ENCODE results near the gene PEX14.

- TF ChIP-seq CTCF (IDR thresholded peaks at IDR 0.05 in 2 of 3, conservative IDR thresholded peaks at IDR 0.05 in 1 of 3; ENCODE audit: borderline replicate concordance in 1 of 3, insufficient read depth in 1 of 3, low read depth in 2 of 3, low read length in 2 of 3) (no peak), REST (IDR thresholded peaks at IDR 0.05; ENCODE audit: low read depth) (no peak), ZNF274 (IDR thresholded peaks at IDR 0.05; ENCODE audit: low read depth, low read length) (no peak), TCF7L2 (IDR thresholded peaks at IDR 0.05; ENCODE audit: borderline replicate concordance, extremely low read depth, insufficient read depth, insufficient read length) (no peak), MAX (IDR thresholded peaks at IDR 0.05) (no peak), RAD21 (IDR thresholded peaks at IDR 0.05; ENCODE audit: low read depth) (no peak), ZFX (IDR thresholded peaks at IDR 0.05) (no peak), CEBPB (IDR thresholded peaks at IDR 0.05; ENCODE audit: low read depth) (no peak), ATF3 (IDR thresholded peaks at IDR 0.05) (no peak), POLR2AphosphoS5 (IDR thresholded peaks at IDR 0.05; ENCODE audit: low read depth, low read length) (no peak)
These were observed 116.3 kb downstream of the PEX14 start for GRCh38 chr1:10591010-10591409.
